H1 (cell line): ENCODE data around the gene CD68. TPM values are rescaled to one million over a fixed set of nuclear protein-coding genes. Genes with fewer than 3 reads are reported as not detected.
A peak's percentile ranks its signal among the peaks of the same experiment; 100 is the strongest.

ENCODE experiments used
- CTCF ChIA-PET: fragments of 300-600 bp; sonication (Branson Sonifier 250); formaldehyde crosslinking; loops from one replicate; lab custom pipeline; 2021; ENCODE audit not compliant: partially characterized antibody; lab: Charles Lee
- POLR2A ChIA-PET: fragments of 300-600 bp; sonication (Branson Sonifier 250); formaldehyde crosslinking; loops from one replicate; lab custom pipeline; 2021; ENCODE audit warnings: inconsistent platforms; ENCODE audit not compliant: partially characterized antibody; lab: Charles Lee
- DNase-seq, 2 experiments: peaks; one replicate each; pipeline versions ENCODE4 v3.0.0 to v3.0.0-alpha.2; 2010 to 2022; ENCODE audit warnings: low spot score in 2 of 2, low read depth in 1 of 2, mixed read lengths in 1 of 2
- FAIRE-seq: peaks from 2 replicates; lab custom pipeline; 2011; peaks lifted over from hg19 to GRCh38; lab: Jason Lieb, UNC
- H2AFZ ChIP-seq: 2 replicates; pipeline ENCODE4 v1.8.1; 2012; ENCODE audit warnings: low read length, inconsistent platforms
- H2AK5ac ChIP-seq: 2 replicates; pipeline ENCODE4 v1.6.1; 2013; ENCODE audit warnings: low read depth, low read length
- H2BK120ac ChIP-seq: replicated peaks from 2 replicates; pipeline ENCODE3; 2013; ENCODE audit warnings: low read depth, low read length, inconsistent platforms
- H2BK12ac ChIP-seq: 2 replicates; pipeline ENCODE4 v1.6.1; 2013; ENCODE audit warnings: low read depth, low read length
- H2BK15ac ChIP-seq: 2 replicates; pipeline ENCODE4 v1.6.1; 2013; ENCODE audit warnings: low read length
- H2BK20ac ChIP-seq: 2 replicates; pipeline ENCODE4 v1.6.1; 2013; ENCODE audit warnings: low read length
- H2BK5ac ChIP-seq: 2 replicates; pipeline ENCODE4 v1.6.1; 2013; ENCODE audit warnings: low read depth, low read length
- H3K14ac ChIP-seq: 2 replicates; pipeline ENCODE4 v1.6.1; 2013; ENCODE audit warnings: inconsistent platforms; ENCODE audit not compliant: insufficient read length
- H3K18ac ChIP-seq: 2 replicates; pipeline ENCODE4 v1.6.1; 2013; ENCODE audit warnings: low read length; ENCODE audit errors: extremely low read depth
- H3K23ac ChIP-seq: 2 replicates; pipeline ENCODE4 v1.6.1; 2013; ENCODE audit warnings: inconsistent platforms; ENCODE audit not compliant: insufficient read length
- H3K23me2 ChIP-seq: 2 replicates; pipeline ENCODE4 v1.6.1; 2013; ENCODE audit warnings: low read depth, low read length
- H3K27ac ChIP-seq: 2 replicates; pipeline ENCODE4 v1.6.1; 2011; ENCODE audit warnings: low read depth, low read length, inconsistent platforms
- H3K27me3 ChIP-seq, 4 experiments: replicated peaks in 1 of 4; 1 replicate in 1 of 4; 2 replicates in 3 of 4; pipeline versions ENCODE4 v1.6.1 to v1.8.1; 2011 to 2013; ENCODE audit warnings: low read length in 3 of 4, mild to moderate bottlenecking in 3 of 4, inconsistent platforms in 2 of 4, mixed read lengths in 2 of 4, moderate library complexity in 1 of 4; ENCODE audit not compliant: control insufficient read depth in 3 of 4, insufficient read depth in 3 of 4; ENCODE audit errors: extremely low read depth in 1 of 4
- H3K36me3 ChIP-seq, 4 experiments: 2 replicates each; pipeline versions ENCODE4 v1.6.1 to v1.8.1; 2011 to 2013; ENCODE audit warnings: mild to moderate bottlenecking in 4 of 4, low read length in 3 of 4, moderate library complexity in 2 of 4, control low read depth in 1 of 4, inconsistent platforms in 1 of 4; ENCODE audit not compliant: insufficient read depth in 4 of 4, control insufficient read depth in 2 of 4
- H3K4ac ChIP-seq: replicated peaks from 2 replicates; pipeline ENCODE3; 2013; ENCODE audit warnings: low read length, low read depth, mixed read lengths, inconsistent platforms; ENCODE audit not compliant: insufficient read length
- H3K4me1 ChIP-seq, 4 experiments: replicated peaks in 1 of 4; 1 replicate in 1 of 4; 2 replicates in 3 of 4; pipeline versions ENCODE4 v1.6.1 to v1.8.1; 2011 to 2013; ENCODE audit warnings: low read length in 3 of 4, inconsistent platforms in 2 of 4, mixed read lengths in 1 of 4; ENCODE audit not compliant: insufficient read depth in 4 of 4, control insufficient read depth in 3 of 4
- H3K4me2 ChIP-seq, 2 experiments: 2 replicates each; pipeline versions ENCODE4 v1.6.1 to v1.8.1; 2011 to 2013; ENCODE audit warnings: low read depth in 2 of 2, low read length in 2 of 2, control low read depth in 1 of 2, inconsistent platforms in 1 of 2, mild to moderate bottlenecking in 1 of 2; ENCODE audit not compliant: insufficient read depth in 1 of 2
- H3K4me3 ChIP-seq, 4 experiments: fragments of 200-600, 300-600 bp in 1 of 4; sonication (generic), shearing (Covaris generic), sonication (Bioruptor Twin) in 1 of 4; 2 replicates each; pipeline versions ENCODE4 v1.5.1 to v1.8.1; 2011 to 2016; ENCODE audit warnings: low read length in 4 of 4, low read depth in 3 of 4, control low read depth in 2 of 4, inconsistent platforms in 2 of 4, mild to moderate bottlenecking in 2 of 4, mixed read lengths in 1 of 4, moderate library complexity in 1 of 4; ENCODE audit not compliant: insufficient read depth in 2 of 4; ENCODE audit errors: extremely low read depth in 1 of 4
- H3K56ac ChIP-seq: replicated peaks from 2 replicates; pipeline ENCODE3; 2013; ENCODE audit warnings: low read depth, mild to moderate bottlenecking, mixed read lengths, low read length, inconsistent platforms; ENCODE audit not compliant: insufficient read length
- H3K79me1 ChIP-seq: 2 replicates; pipeline ENCODE4 v1.6.1; 2013; ENCODE audit warnings: low read depth, low read length, control low read depth
- H3K79me2 ChIP-seq, 2 experiments: 2 replicates each; pipeline versions ENCODE4 v1.6.1 to v1.8.1; 2012 to 2013; ENCODE audit warnings: low read length in 2 of 2, mild to moderate bottlenecking in 2 of 2, inconsistent platforms in 1 of 2; ENCODE audit not compliant: insufficient read depth in 2 of 2, control insufficient read depth in 1 of 2
- H3K9ac ChIP-seq, 4 experiments: replicated peaks in 1 of 4; 1 replicate in 1 of 4; 2 replicates in 3 of 4; pipeline versions ENCODE4 v1.6.1 to v1.8.1; 2011 to 2013; ENCODE audit warnings: low read depth in 3 of 4, low read length in 3 of 4, control low read depth in 2 of 4, mild to moderate bottlenecking in 2 of 4, moderate library complexity in 2 of 4, inconsistent platforms in 1 of 4; ENCODE audit errors: extremely low read depth in 1 of 4
- H3K9me3 ChIP-seq, 2 experiments: 2 replicates each; pipeline versions ENCODE4 v1.6.1 to v1.8.1; 2012 to 2013; ENCODE audit warnings: mild to moderate bottlenecking in 2 of 2, moderate library complexity in 2 of 2, control low read depth in 1 of 2, inconsistent platforms in 1 of 2, low read depth in 1 of 2, low read length in 1 of 2, mixed read lengths in 1 of 2; ENCODE audit not compliant: insufficient read depth in 2 of 2
- H4K20me1 ChIP-seq, 2 experiments: replicated peaks in 1 of 2; 2 replicates each; pipeline versions ENCODE3 to v1.8.1; 2011 to 2013; ENCODE audit warnings: inconsistent platforms in 2 of 2, low read length in 2 of 2, mild to moderate bottlenecking in 1 of 2; ENCODE audit not compliant: insufficient read depth in 2 of 2, control insufficient read depth in 1 of 2
- H4K5ac ChIP-seq: 2 replicates; pipeline ENCODE4 v1.6.1; 2013; ENCODE audit warnings: low read length, low read depth, mixed read lengths, inconsistent platforms; ENCODE audit not compliant: insufficient read length
- H4K8ac ChIP-seq: 2 replicates; pipeline ENCODE4 v1.8.0; 2013; ENCODE audit warnings: mild to moderate bottlenecking, moderate library complexity, low read length, inconsistent platforms; ENCODE audit not compliant: insufficient read depth; ENCODE audit errors: extremely low read depth
- H4K91ac ChIP-seq: replicated peaks from 2 replicates; pipeline ENCODE3; 2013; ENCODE audit warnings: low read length, mixed read lengths, inconsistent platforms; ENCODE audit not compliant: insufficient read length
- EZH2 ChIP-seq: fragments of 200-600 bp; sonication (generic); IDR thresholded peaks from 2 replicates; pipeline ENCODE4 v1.7.1; 2012; ENCODE audit warnings: low read depth, mild to moderate bottlenecking, moderate library complexity, low read length, inconsistent platforms; ENCODE audit not compliant: severe bottlenecking
- JUND ChIP-seq: IDR thresholded peaks from 2 replicates; pipeline ENCODE4 v1.6.1; 2011; ENCODE audit warnings: mild to moderate bottlenecking, improper control_type of control experiment, low read length
- KDM4A ChIP-seq: IDR thresholded peaks from one replicate; pipeline ENCODE4 v1.7.1; 2012; ENCODE audit warnings: low read depth, mild to moderate bottlenecking, moderate library complexity, low read length, inconsistent platforms; ENCODE audit not compliant: severe bottlenecking
- RBBP5 ChIP-seq: IDR thresholded peaks from 2 replicates; pipeline ENCODE4 v1.7.1; 2012; ENCODE audit warnings: low read depth, mild to moderate bottlenecking, inconsistent platforms, low read length, moderate library complexity, borderline replicate concordance
- RNF2 ChIP-seq: fragments of 200-900, 300-1000 bp; sonication (generic); IDR thresholded peaks from 2 replicates; pipeline ENCODE4 v1.7.1; 2016; ENCODE audit warnings: borderline replicate concordance, low read depth, mild to moderate bottlenecking, antibody characterized with exemption, low read length; ENCODE audit not compliant: poor library complexity, severe bottlenecking; ENCODE audit errors: missing control alignments
- SAP30 ChIP-seq: fragments of 300-600 bp; sonication (generic); IDR thresholded peaks from 2 replicates; pipeline ENCODE4 v1.7.1; 2012; ENCODE audit warnings: low read length, moderate library complexity, mild to moderate bottlenecking, inconsistent platforms; ENCODE audit not compliant: insufficient read depth, insufficient replicate concordance
- SIN3A ChIP-seq, 2 experiments: IDR thresholded peaks in 1 of 2; conservative IDR thresholded peaks in 1 of 2; 2 replicates each; pipeline ENCODE4 v1.6.1; 2011 to 2012; ENCODE audit warnings: low read length in 2 of 2, improper control_type of control experiment in 1 of 2, low read depth in 1 of 2, mild to moderate bottlenecking in 1 of 2
- TBP ChIP-seq: IDR thresholded peaks from 2 replicates; pipeline ENCODE4 v1.6.1; 2011; ENCODE audit warnings: low read depth, low read length, improper control_type of control experiment
- WGBS, 2 experiments: shearing (Covaris generic) in 1 of 2; methylation state at CpG; one replicate each; pipeline versions ENCODE4 v1.1.6 to v1.1.7; 2013 to 2015; ENCODE audit warnings: low lambda C conversion rate in 2 of 2, mixed read lengths in 2 of 2, inconsistent platforms in 1 of 2, low coverage in 1 of 2, missing lambda C conversion rate in 1 of 2; ENCODE audit not compliant: insufficient replicate concordance in 2 of 2, insufficient coverage in 1 of 2, insufficient read length in 1 of 2; ENCODE audit errors: extremely low coverage in 1 of 2, missing lambda C conversion rate in 1 of 2; 5-methylcytosine and 5-hydroxymethylcytosine counted together
- polyA plus RNA-seq, 7 experiments: library from polyadenylated mRNA; depleted of rRNA in 3 of 7; stranded (reverse) in 5 of 7; unstranded in 2 of 7; fragments of >200 nt in 5 of 7; fragments of 200-250 nt in 2 of 7; gene quantifications; 1 replicate in 5 of 7; 2 replicates in 1 of 7; 4 replicates in 1 of 7; pipeline versions ENCODE4 v1.2.1 to v1.2.3, GENCODE V29; 2011 to 2013; ENCODE audit warnings: missing spikeins in 2 of 7, mixed read lengths in 2 of 7
- total RNA-seq: library from RNA; stranded (reverse); fragmentation: NEBNext Ultra II Directional; extraction: Animal tissue kit (Norgen Biotek cat#: 25700); gene quantifications from 2 replicates; pipeline ENCODE4 v1.2.1, GENCODE V29; 2021

The CD68 gene
- total and polyA plus RNA-seq, 2 of the 8 experiments (the other 6 are each of a cell fraction or from before 2014, with no cell fraction given) = 0.18 TPM; not detected in 1

GRCh38 chr17:7590743-7591142 lies 11.3 kb downstream of the CD68 start:
- Histone ChIP-seq H2AFZ (no peak overlapping the region), H2BK15ac (no peak overlapping the region), H3K4me2 (peak overlapping the region; percentile 49 to 71), H2AK5ac (no peak overlapping the region), H2BK20ac (no peak overlapping the region), H3K27me3 (no peaks in the 10 kb centered on the region), H3K4ac (no peak overlapping the region), H3K79me2 (no peaks in the 10 kb centered on the region), H3K18ac (peak overlapping the region; percentile 56; the same call in 1 of the 2 replicates), H3K23me2 (peaks cover 15% of the 10 kb centered on the region; the same call in 1 of the 2 replicates), H3K23ac (no peak overlapping the region), H4K5ac (no peak overlapping the region), H2BK12ac (peak overlapping the region; percentile 68; the same call in 1 of the 2 replicates), H4K91ac (no peak overlapping the region), H3K9ac (no peak overlapping the region; a peak in 1 of 7 replicates), H3K9me3 (no peaks in the 10 kb centered on the region), H4K8ac (no peak overlapping the region), H3K79me1 (no peaks in the 10 kb centered on the region; the same call in none of the 2 replicates), H3K14ac (no peak overlapping the region), H4K20me1 (peaks cover 0 to 2% of the 10 kb centered on the region in 2 experiments), H3K36me3 (peaks cover 15 to 53% (median 37%) of the 10 kb centered on the region in 4 experiments), H2BK120ac (no peak overlapping the region), H3K27ac (peak overlapping the region; percentile 87), H3K4me3 (peak overlapping the region in 2 of 4 experiments; percentile 18 to 29; a peak in 3 of 8 replicates), H3K56ac (no peak overlapping the region), H3K4me1 (peaks cover 6 to 21% (median 18%) of the 10 kb centered on the region in 4 experiments), H2BK5ac (peak overlapping the region; percentile 81; the same call in 1 of the 2 replicates)
- CTCF ChIA-PET = interaction anchor here (0.7 to 2.8 kb wide), 8 partner anchors 10 to 100 kb away, joined by 3 to 24 read pairs (median 15); partner anchors contain the start of genes FXR2 and SENP3
- POLR2A ChIA-PET = interaction anchor here (0.6 to 28.5 kb wide), 14 partner anchors 11 to 114 kb away, joined by 3 to 1144 read pairs (median 12); partner anchors contain the start of genes ATP1B2, CD68, EFNB3 and FXR2
- FAIRE-seq = peak; percentile 78
- DNase-seq = peak in 1 of 2 experiments; percentile 63
- WGBS, 2 experiments = 72% methylated on average over 4 of the region's 4 CpGs; no CpG with 5 or more reads in 1 of the 2 experiments
- TF ChIP-seq SIN3A (conservative IDR thresholded peaks at IDR 0.05 in 1 of 2, IDR thresholded peaks at IDR 0.05 in 1 of 2; ENCODE audit: low read depth in 1 of 2, low read length in 2 of 2) = no peak
- TF ChIP-seq TBP = peak; percentile 59; the same call in 1 of the 2 replicates
- TF ChIP-seq SAP30 = no peak
- TF ChIP-seq EZH2 = no peak
- no peak for TF ChIP-seq RNF2
- TF ChIP-seq RBBP5 = no peak
- TF ChIP-seq KDM4A = no peak
- TF ChIP-seq JUND = no peak
